ENCODE results near the gene LRCH4. TPM values are rescaled to one million over a fixed set of nuclear protein-coding genes. Genes with fewer than 3 reads are reported as not detected.

Gene LRCH4
- total and polyA plus RNA-seq, 2 of the 13 experiments (the other 11 are each of a cell fraction or from before 2014, with no cell fraction given): 7.0 to 9.3 TPM

DNA sequence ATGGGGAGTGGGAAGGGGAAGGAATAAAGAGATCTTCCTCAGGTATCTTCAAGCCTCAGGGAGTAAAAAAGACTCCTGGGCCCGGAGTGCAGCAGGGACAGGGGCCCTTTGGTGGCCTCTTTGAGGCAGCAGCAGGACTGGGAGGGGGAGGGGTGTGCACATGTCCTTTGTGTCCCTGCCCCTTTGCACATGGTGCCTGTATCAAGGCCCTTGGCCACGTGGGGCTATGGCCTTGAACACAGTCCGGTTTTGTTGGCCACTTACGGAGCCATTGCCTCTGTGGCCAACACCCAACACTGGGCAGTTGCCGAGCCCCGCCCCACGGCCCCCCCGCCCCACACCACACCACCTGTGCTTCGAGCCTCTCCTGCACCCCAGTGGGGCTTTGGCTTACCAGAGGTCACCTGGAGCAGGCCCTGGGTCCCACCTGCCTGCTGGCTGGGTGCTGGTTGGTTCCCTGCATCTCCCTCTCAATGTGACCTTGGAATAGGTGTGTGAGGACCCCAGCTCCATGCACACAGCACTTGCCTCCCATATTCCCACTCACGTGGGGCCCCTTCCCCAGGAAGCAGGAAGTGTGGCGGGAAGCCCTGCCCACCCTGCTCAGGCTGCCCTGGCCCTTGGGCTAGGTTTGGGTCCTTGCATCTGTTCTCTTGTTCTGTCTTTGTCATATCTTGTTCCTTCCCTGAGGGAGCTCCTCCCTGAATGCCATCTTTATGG lies 17.6 kb downstream of the LRCH4 start (continued):
- TF ChIP-seq, protein P1, sequence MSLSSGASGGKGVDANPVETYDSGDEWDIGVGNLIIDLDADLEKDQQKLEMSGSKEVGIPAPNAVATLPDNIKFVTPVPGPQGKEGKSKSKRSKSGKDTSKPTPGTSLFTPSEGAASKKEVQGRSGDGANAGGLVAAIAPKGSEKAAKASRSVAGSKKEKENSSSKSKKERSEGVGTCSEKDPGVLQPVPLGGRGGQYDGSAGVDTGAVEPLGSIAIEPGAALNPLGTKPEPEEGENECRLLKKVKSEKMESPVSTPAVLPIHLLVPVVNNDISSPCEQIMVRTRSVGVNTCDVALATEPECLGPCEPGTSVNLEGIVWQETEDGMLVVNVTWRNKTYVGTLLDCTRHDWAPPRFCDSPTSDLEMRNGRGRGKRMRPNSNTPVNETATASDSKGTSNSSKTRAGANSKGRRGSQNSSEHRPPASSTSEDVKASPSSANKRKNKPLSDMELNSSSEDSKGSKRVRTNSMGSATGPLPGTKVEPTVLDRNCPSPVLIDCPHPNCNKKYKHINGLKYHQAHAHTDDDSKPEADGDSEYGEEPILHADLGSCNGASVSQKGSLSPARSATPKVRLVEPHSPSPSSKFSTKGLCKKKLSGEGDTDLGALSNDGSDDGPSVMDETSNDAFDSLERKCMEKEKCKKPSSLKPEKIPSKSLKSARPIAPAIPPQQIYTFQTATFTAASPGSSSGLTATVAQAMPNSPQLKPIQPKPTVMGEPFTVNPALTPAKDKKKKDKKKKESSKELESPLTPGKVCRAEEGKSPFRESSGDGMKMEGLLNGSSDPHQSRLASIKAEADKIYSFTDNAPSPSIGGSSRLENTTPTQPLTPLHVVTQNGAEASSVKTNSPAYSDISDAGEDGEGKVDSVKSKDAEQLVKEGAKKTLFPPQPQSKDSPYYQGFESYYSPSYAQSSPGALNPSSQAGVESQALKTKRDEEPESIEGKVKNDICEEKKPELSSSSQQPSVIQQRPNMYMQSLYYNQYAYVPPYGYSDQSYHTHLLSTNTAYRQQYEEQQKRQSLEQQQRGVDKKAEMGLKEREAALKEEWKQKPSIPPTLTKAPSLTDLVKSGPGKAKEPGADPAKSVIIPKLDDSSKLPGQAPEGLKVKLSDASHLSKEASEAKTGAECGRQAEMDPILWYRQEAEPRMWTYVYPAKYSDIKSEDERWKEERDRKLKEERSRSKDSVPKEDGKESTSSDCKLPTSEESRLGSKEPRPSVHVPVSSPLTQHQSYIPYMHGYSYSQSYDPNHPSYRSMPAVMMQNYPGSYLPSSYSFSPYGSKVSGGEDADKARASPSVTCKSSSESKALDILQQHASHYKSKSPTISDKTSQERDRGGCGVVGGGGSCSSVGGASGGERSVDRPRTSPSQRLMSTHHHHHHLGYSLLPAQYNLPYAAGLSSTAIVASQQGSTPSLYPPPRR (CRISPR knock-in tag; IDR thresholded peaks at IDR 0.05; ENCODE audit: borderline replicate concordance): peak; percentile 92
- TF ChIP-seq GABPB1 (CRISPR knock-in tag; IDR thresholded peaks at IDR 0.05) (peak; percentile 64), HMG20A (CRISPR knock-in tag; IDR thresholded peaks at IDR 0.05; ENCODE audit: borderline replicate concordance) (peak; percentile 32; the same call in 1 of the 2 replicates), RXRA (CRISPR knock-in tag; IDR thresholded peaks at IDR 0.05) (peak; percentile 80; the same call in 1 of the 2 replicates), ZBTB21 (CRISPR knock-in tag; IDR thresholded peaks at IDR 0.05) (no peak), ZNF44 (CRISPR knock-in tag; IDR thresholded peaks at IDR 0.05) (no peak), ZNF510 (CRISPR knock-in tag; IDR thresholded peaks at IDR 0.05; ENCODE audit: low read depth) (peak; percentile 71), ZNF891 (CRISPR knock-in tag; IDR thresholded peaks at IDR 0.05) (peak; percentile 49; the same call in 1 of the 2 replicates), NRL (CRISPR knock-in tag; IDR thresholded peaks at IDR 0.05; ENCODE audit: borderline replicate concordance) (peak; percentile 72; the same call in 1 of the 2 replicates), TBX3 (IDR thresholded peaks at IDR 0.05; ENCODE audit: borderline replicate concordance) (no peak), AKAP8 (CRISPR knock-in tag; IDR thresholded peaks at IDR 0.05) (peak; percentile 100), ZNF260 (CRISPR knock-in tag; IDR thresholded peaks at IDR 0.05; ENCODE audit: borderline replicate concordance, low read depth) (no peak), IKZF4 (CRISPR knock-in tag; IDR thresholded peaks at IDR 0.05; ENCODE audit: borderline replicate concordance, low read depth, not compliant biosample characterization) (peak; percentile 47), ZC3H4 (CRISPR knock-in tag; IDR thresholded peaks at IDR 0.05; ENCODE audit: borderline replicate concordance) (peak; percentile 69), RCOR2 (CRISPR knock-in tag; IDR thresholded peaks at IDR 0.05) (peak; percentile 34; the same call in 1 of the 2 replicates), HCFC1 (IDR thresholded peaks at IDR 0.05; ENCODE audit: low read depth, low read length) (no peak), TSC22D2 (CRISPR knock-in tag; IDR thresholded peaks at IDR 0.05; ENCODE audit: borderline replicate concordance) (peak; percentile 55; the same call in 1 of the 2 replicates)
- TF ChIP-seq, protein P2, sequence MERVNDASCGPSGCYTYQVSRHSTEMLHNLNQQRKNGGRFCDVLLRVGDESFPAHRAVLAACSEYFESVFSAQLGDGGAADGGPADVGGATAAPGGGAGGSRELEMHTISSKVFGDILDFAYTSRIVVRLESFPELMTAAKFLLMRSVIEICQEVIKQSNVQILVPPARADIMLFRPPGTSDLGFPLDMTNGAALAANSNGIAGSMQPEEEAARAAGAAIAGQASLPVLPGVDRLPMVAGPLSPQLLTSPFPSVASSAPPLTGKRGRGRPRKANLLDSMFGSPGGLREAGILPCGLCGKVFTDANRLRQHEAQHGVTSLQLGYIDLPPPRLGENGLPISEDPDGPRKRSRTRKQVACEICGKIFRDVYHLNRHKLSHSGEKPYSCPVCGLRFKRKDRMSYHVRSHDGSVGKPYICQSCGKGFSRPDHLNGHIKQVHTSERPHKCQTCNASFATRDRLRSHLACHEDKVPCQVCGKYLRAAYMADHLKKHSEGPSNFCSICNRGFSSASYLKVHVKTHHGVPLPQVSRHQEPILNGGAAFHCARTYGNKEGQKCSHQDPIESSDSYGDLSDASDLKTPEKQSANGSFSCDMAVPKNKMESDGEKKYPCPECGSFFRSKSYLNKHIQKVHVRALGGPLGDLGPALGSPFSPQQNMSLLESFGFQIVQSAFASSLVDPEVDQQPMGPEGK (CRISPR knock-in tag; IDR thresholded peaks at IDR 0.05): peak; percentile 96
- TF ChIP-seq, protein P3, sequence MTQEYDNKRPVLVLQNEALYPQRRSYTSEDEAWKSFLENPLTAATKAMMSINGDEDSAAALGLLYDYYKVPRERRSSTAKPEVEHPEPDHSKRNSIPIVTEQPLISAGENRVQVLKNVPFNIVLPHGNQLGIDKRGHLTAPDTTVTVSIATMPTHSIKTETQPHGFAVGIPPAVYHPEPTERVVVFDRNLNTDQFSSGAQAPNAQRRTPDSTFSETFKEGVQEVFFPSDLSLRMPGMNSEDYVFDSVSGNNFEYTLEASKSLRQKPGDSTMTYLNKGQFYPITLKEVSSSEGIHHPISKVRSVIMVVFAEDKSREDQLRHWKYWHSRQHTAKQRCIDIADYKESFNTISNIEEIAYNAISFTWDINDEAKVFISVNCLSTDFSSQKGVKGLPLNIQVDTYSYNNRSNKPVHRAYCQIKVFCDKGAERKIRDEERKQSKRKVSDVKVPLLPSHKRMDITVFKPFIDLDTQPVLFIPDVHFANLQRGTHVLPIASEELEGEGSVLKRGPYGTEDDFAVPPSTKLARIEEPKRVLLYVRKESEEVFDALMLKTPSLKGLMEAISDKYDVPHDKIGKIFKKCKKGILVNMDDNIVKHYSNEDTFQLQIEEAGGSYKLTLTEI (CRISPR knock-in tag; conservative IDR thresholded peaks at IDR 0.05): no peak

All from HepG2 (cell line).